ENCODE data around the gene MYO10. TPM values are rescaled to one million over a fixed set of nuclear protein-coding genes. Genes with fewer than 3 reads are reported as not detected.

MYO10 gene
- total and polyA plus RNA-seq, 2 of the 8 experiments (the other 6 are each of a cell fraction or from before 2014, with no cell fraction given), result 21.5 to 107 TPM

- Histone ChIP-seq H3K27ac (ENCODE audit: low read depth, low read length) (no peak overlapping the region), H3K9ac (replicated peaks in 1 of 4; ENCODE audit: extremely low read depth in 1 of 4, low read depth in 3 of 4, low read length in 3 of 4) (no peak overlapping the region), H3K14ac (ENCODE audit: insufficient read length) (no peak overlapping the region), H3K23ac (ENCODE audit: insufficient read length) (no peak overlapping the region), H3K4ac (replicated peaks; ENCODE audit: insufficient read length, low read depth, low read length) (no peak overlapping the region), H3K79me1 (ENCODE audit: low read depth, low read length) (no peaks in the 10 kb centered on the region; the same call in 1 of the 2 replicates), H3K4me3 (ENCODE audit: extremely low read depth in 1 of 4, insufficient read depth in 2 of 4, low read depth in 3 of 4, low read length in 4 of 4) (no peak overlapping the region), H3K23me2 (ENCODE audit: low read depth, low read length) (no peaks in the 10 kb centered on the region), H2BK5ac (ENCODE audit: low read depth, low read length) (no peak overlapping the region), H2AK5ac (ENCODE audit: low read depth, low read length) (no peak overlapping the region), H3K4me2 (ENCODE audit: insufficient read depth in 1 of 2, low read depth in 2 of 2, low read length in 2 of 2) (no peak overlapping the region), H2BK15ac (ENCODE audit: low read length) (no peak overlapping the region), H4K5ac (ENCODE audit: insufficient read length, low read depth, low read length) (no peak overlapping the region), H3K9me3 (ENCODE audit: insufficient read depth in 2 of 2, low read depth in 1 of 2, low read length in 1 of 2) (no peaks in the 10 kb centered on the region), H4K91ac (replicated peaks; ENCODE audit: insufficient read length, low read length) (no peak overlapping the region), H4K20me1 (replicated peaks in 1 of 2; ENCODE audit: control insufficient read depth in 1 of 2, insufficient read depth in 2 of 2, low read length in 2 of 2) (peaks cover 3 to 4% of the 10 kb centered on the region in 2 experiments), H2BK20ac (ENCODE audit: low read length) (no peak overlapping the region), H3K56ac (replicated peaks; ENCODE audit: insufficient read length, low read depth, low read length) (no peak overlapping the region), H3K36me3 (ENCODE audit: control insufficient read depth in 2 of 4, insufficient read depth in 4 of 4, low read length in 3 of 4) (peaks cover 57 to 93% (median 84%) of the 10 kb centered on the region in 4 experiments), H2AFZ (ENCODE audit: low read length) (no peak overlapping the region), H2BK120ac (replicated peaks; ENCODE audit: low read depth, low read length) (no peak overlapping the region), H3K27me3 (replicated peaks in 1 of 4; ENCODE audit: control insufficient read depth in 3 of 4, extremely low read depth in 1 of 4, insufficient read depth in 3 of 4, low read length in 3 of 4) (no peaks in the 10 kb centered on the region), H3K4me1 (replicated peaks in 1 of 4; ENCODE audit: control insufficient read depth in 3 of 4, insufficient read depth in 4 of 4, low read length in 3 of 4) (no peaks in the 10 kb centered on the region), H3K18ac (ENCODE audit: extremely low read depth, low read length) (no peak overlapping the region), H3K79me2 (ENCODE audit: control insufficient read depth in 1 of 2, insufficient read depth in 2 of 2, low read length in 2 of 2) (no peaks in the 10 kb centered on the region; a peak in 1 of 4 replicates), H4K8ac (ENCODE audit: extremely low read depth, insufficient read depth, low read length) (no peak overlapping the region), H2BK12ac (ENCODE audit: low read depth, low read length) (no peak overlapping the region)
- CTCF ChIA-PET (ENCODE audit: partially characterized antibody), result interaction anchor here (0.6 to 6.5 kb wide), 6 partner anchors 9 to 527 kb away, joined by 3 to 51 read pairs (median 9); no protein-coding TSS in a partner anchor
- 96% methylated on average over 9 of the region's 9 CpGs; no CpG with 5 or more reads in 1 of the 2 experiments for WGBS, 2 experiments (ENCODE audit: extremely low coverage in 1 of 2, insufficient coverage in 1 of 2, insufficient read length in 1 of 2, insufficient replicate concordance in 2 of 2, low coverage in 1 of 2, low lambda C conversion rate in 2 of 2, missing lambda C conversion rate in 1 of 2)
- DNase-seq (ENCODE audit: low read depth in 1 of 2, low spot score in 2 of 2) (no peak), FAIRE-seq (no peak)
- POLR2A ChIA-PET (ENCODE audit: partially characterized antibody), result interaction anchor here (1.4 to 1.7 kb wide), 2 partner anchors 8 to 62 kb away, joined by 3 to 4 read pairs; no protein-coding TSS in a partner anchor
- TF ChIP-seq CREB1 (IDR thresholded peaks at IDR 0.05) (no peak), NANOG (IDR thresholded peaks at IDR 0.05; ENCODE audit: insufficient read depth, low read depth, low read length, poor library complexity, severe bottlenecking) (no peak), HDAC6 (IDR thresholded peaks at IDR 0.05; ENCODE audit: low read depth, low read length) (no peak), ATF2 (IDR thresholded peaks at IDR 0.05; ENCODE audit: low read length) (no peak), HDAC2 (IDR thresholded peaks at IDR 0.05; ENCODE audit: borderline replicate concordance in 1 of 2, low read depth in 2 of 2, low read length in 2 of 2) (no peak), USF2 (IDR thresholded peaks at IDR 0.05; ENCODE audit: low read length) (no peak), NRF1 (IDR thresholded peaks at IDR 0.05; ENCODE audit: low read depth, low read length) (no peak), KDM4A (IDR thresholded peaks at IDR 0.05; ENCODE audit: low read depth, low read length, severe bottlenecking) (no peak), MAX (IDR thresholded peaks at IDR 0.05) (no peak), SIRT6 (IDR thresholded peaks at IDR 0.05; ENCODE audit: low read length) (no peak), SP4 (IDR thresholded peaks at IDR 0.05; ENCODE audit: low read length) (no peak)
These were observed 260.3 kb downstream of the MYO10 start for GRCh38 chr5:16675806-16676205.
